Stimulated activated effector memory CD8-positive, alpha-beta T cell treated with anti-CD3 and anti-CD28 coated beads, Interleukin-12 subunit alpha, Interleukin-12 subunit beta, amount 100 ng/mL, for 72 hours (primary cell): ENCODE measurements around the gene PYROXD2.
"Not testable (repeated sequence)": the region's sequence is repeated elsewhere in the genome, so short reads cannot be mapped to it uniquely, and the experiment has no call there.

ENCODE experiments used
- ATAC-seq: fragments of 150-1000 bp; cut with Tn5 transposase; 2 replicates; pipeline ENCODE4 v1.10.0; 2021
- DNase-seq, 2 donors: peaks; one replicate each; pipeline ENCODE4 v3.0.0; 2021 to 2022; ENCODE audit warnings: low spot score in 2 of 2
- H3K27ac Mint-ChIP-seq: one replicate; pipeline ENCODE4 v1.8.0; 2022; ENCODE audit warnings: mild to moderate bottlenecking, mixed read lengths
- H3K36me3 Mint-ChIP-seq: one replicate; pipeline ENCODE4 v1.8.0; 2022; ENCODE audit warnings: mild to moderate bottlenecking, mixed read lengths
- H3K4me1 Mint-ChIP-seq: one replicate; pipeline ENCODE4 v1.8.0; 2022; ENCODE audit warnings: mixed read lengths
- H3K4me3 Mint-ChIP-seq: one replicate; pipeline ENCODE4 v1.8.0; 2022; ENCODE audit warnings: mild to moderate bottlenecking, mixed read lengths
- H3K9me3 Mint-ChIP-seq: one replicate; pipeline ENCODE4 v1.8.0; 2022; ENCODE audit warnings: mixed read lengths

The PYROXD2 gene

GRCh38 chr10:98394851-98395440 is 20.0 kb downstream of the PYROXD2 start:
- DNase-seq, result no peak
- peaks cover 5% of the 10 kb centered on the region for H3K36me3 Mint-ChIP-seq
- no peak overlapping the region for H3K4me3 Mint-ChIP-seq
- peak overlapping the region; percentile 49 for H3K27ac Mint-ChIP-seq
- no peaks in the 10 kb centered on the region for H3K9me3 Mint-ChIP-seq
- H3K4me1 Mint-ChIP-seq, result peaks cover 58% of the 10 kb centered on the region
- ATAC-seq, result no peak

DNA sequence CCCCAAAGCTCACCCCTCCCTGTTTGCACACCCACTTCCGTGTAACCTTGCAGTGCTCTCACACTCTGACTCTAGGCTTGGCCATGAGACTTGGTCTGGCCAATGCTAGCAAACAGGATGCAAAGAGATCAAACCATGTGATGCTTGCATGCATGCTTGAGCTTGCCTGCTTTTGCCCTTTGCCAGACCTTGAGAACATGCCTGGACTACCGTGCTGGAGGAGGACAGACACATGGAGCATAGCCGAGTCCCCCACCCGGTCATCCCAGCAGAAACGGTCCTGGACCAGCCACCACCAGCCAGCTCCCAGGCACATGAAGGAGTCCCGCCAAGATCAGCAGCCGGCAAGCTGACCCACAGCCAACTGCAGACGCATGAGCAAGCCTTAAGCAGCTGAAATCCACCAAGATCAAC is 23.4 kb downstream of the PYROXD2 start:
- H3K36me3 Mint-ChIP-seq, result peaks cover 5% of the 10 kb centered on the region
- H3K4me3 Mint-ChIP-seq, result peak overlapping the region; percentile 50
- peak overlapping the region; percentile 88 for H3K27ac Mint-ChIP-seq
- peaks cover 67% of the 10 kb centered on the region for H3K4me1 Mint-ChIP-seq
- no peaks in the 10 kb centered on the region for H3K9me3 Mint-ChIP-seq
- DNase-seq, result no peak
- ATAC-seq, result peak; percentile 81

- H3K4me3 Mint-ChIP-seq, result peak overlapping the region; percentile 50
- no peaks in the 10 kb centered on the region for H3K9me3 Mint-ChIP-seq
- ATAC-seq, result peak; percentile 59
- no peak for DNase-seq
- peak overlapping the region; percentile 88 for H3K27ac Mint-ChIP-seq
- peaks cover 65% of the 10 kb centered on the region for H3K4me1 Mint-ChIP-seq
- H3K36me3 Mint-ChIP-seq, result peaks cover 5% of the 10 kb centered on the region
Measured at GRCh38 chr10:98391065-98391464, 23.9 kb downstream of the PYROXD2 start.

DNA sequence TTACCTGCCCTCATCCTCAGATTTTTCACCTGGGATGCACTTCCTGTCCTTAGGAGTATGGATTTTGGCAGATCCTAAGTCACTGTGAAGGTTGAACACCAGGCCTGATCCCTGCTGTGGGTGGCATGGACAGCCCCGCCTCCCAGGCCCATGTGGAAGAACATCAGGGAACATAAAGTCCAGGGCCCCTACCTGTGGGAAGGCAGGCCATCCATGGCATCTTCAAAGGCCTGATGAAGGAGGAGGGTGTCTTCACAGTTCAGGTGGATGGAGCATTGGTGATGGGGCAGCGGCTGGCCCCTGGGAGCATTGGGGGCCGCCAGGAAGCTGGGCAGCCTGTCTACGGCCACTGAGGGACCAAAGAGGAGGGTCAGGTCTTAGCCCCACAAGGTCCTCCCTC is 24.6 kb downstream of the PYROXD2 start:
- Mint-ChIP-seq H3K9me3 (no peaks in the 10 kb centered on the region), H3K4me3 (peak overlapping the region; percentile 50), H3K36me3 (peaks cover 9% of the 10 kb centered on the region), H3K27ac (peak overlapping the region; percentile 88), H3K4me1 (peaks cover 65% of the 10 kb centered on the region)
- DNase-seq (no peak), ATAC-seq (no peak)

DNA sequence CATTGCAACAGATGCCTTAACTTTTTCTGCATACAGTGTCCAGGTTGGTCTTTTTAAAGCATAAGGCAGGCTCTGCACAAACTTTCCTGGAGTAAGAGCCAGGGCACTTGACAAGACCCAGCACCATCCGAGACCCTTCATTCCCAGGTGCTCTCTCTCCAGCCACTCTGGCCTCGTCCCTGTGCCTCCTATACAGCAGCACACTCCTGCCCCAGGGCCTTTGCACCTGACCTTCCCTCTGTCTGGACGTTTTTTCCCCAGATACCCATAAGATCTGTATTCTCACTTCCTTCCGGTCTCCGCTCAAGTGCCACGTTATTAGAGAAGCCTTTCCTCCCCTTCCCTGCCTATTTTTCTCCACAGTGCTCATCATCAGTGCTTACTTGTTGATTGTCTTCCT is 25.6 kb downstream of the PYROXD2 start:
- Mint-ChIP-seq H3K4me3 (no peak overlapping the region), H3K36me3 (peaks cover 9% of the 10 kb centered on the region), H3K9me3 (no peaks in the 10 kb centered on the region), H3K27ac (no peak overlapping the region), H3K4me1 (peaks cover 56% of the 10 kb centered on the region)
- no peak for ATAC-seq
- no peak for DNase-seq

- DNase-seq (no peak), ATAC-seq (no peak)
- peaks cover 11% of the 10 kb centered on the region for H3K36me3 Mint-ChIP-seq
- H3K9me3 Mint-ChIP-seq, result no peaks in the 10 kb centered on the region
- H3K27ac Mint-ChIP-seq, result peak overlapping the region; percentile 67
- peaks cover 48% of the 10 kb centered on the region for H3K4me1 Mint-ChIP-seq
- no peak overlapping the region for H3K4me3 Mint-ChIP-seq
Measured at GRCh38 chr10:98388101-98388655, 26.8 kb downstream of the PYROXD2 start.

- Mint-ChIP-seq H3K36me3 (peaks cover 22% of the 10 kb centered on the region), H3K9me3 (no peaks in the 10 kb centered on the region), H3K4me1 (peaks cover 13% of the 10 kb centered on the region), H3K27ac (no peak overlapping the region), H3K4me3 (no peak overlapping the region)
- DNase-seq (no peak), ATAC-seq (no peak)
Measured at GRCh38 chr10:98384531-98385133, 30.4 kb downstream of the PYROXD2 start.

- Mint-ChIP-seq H3K27ac (no peak overlapping the region), H3K9me3 (no peaks in the 10 kb centered on the region), H3K4me1 (peaks cover 5% of the 10 kb centered on the region), H3K36me3 (peaks cover 22% of the 10 kb centered on the region), H3K4me3 (no peak overlapping the region)
- DNase-seq, result no peak
- no peak for ATAC-seq
Measured at GRCh38 chr10:98383869-98384268, 31.1 kb downstream of the PYROXD2 start.

DNA sequence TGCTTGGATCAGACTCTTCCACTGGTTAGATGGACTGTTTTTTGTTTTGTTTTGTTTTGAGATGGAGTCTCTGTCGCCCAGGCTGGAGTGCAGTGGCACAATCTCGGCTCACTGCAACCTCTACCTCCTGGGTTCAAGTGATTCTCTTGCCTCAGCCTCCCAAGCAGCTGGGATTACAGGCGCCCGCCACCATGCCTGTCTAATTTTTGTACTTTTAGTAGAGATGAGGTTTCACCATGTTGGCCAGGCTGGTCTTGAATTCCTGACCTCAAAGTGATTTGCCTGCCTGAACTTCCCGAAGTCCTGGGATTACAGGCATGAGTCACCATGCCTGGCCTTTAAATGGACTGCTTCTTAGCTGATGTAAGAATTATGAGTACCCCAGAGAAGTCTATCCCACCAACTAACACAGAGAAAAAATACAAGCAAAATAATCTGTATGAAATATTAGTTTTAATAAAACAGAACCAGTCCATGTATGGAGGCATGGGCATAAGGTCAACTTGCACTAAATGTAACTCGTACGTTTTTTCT is 31.8 kb downstream of the PYROXD2 start:
- H3K27ac Mint-ChIP-seq, ATAC-seq, H3K4me3 Mint-ChIP-seq, H3K9me3 Mint-ChIP-seq, H3K4me1 Mint-ChIP-seq, DNase-seq: not testable (repeated sequence)
- H3K36me3 Mint-ChIP-seq, result peaks cover 22% of the 10 kb centered on the region

GRCh38 chr10:98382691-98383101 is 32.3 kb downstream of the PYROXD2 start:
- H3K36me3 Mint-ChIP-seq, result peaks cover 22% of the 10 kb centered on the region
- no peaks in the 10 kb centered on the region for H3K4me1 Mint-ChIP-seq
- ATAC-seq (no peak), DNase-seq (no peak)
- no peak overlapping the region for H3K27ac Mint-ChIP-seq
- H3K4me3 Mint-ChIP-seq, result no peak overlapping the region
- H3K9me3 Mint-ChIP-seq, result no peaks in the 10 kb centered on the region

DNA sequence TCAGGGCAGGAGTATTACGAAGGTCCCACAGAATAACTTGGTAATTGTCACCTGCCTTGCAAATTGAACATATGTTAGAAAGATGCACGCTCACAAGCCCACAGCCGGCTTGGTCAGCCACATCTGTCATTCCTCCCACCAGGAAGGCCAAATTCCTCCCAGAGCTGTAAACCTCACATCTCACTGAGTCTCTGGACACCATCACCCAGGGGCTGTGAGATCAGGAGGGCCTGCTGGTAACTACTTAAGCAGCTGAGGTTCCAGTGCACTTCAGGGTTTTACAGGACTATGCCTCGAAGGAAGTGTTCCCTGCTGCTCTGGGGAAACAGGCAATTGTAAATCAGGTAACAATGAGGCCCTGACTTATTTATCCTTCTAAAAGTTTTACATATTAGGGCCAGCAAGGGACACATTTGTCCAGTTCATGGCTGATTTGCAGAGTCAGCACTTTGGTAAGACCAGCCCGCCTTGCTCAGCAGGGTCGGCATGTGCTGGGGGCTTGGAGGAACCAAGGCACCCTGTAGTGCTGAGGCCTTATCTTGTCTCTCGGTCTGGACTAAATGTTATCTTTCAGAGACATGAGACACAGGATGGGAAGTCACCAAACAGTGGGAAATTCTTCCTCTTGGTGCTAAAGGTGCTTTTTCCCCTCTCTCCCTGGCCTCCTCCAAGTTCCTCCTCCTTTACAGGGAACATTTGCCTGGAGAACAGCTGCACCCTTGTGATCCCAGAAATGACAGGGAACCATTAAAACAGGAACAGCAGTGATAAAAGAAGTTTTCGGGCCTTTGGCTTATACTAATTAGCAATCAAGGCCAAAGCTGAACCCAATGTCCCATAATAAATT is 34.3 kb downstream of the PYROXD2 start:
- Mint-ChIP-seq H3K27ac (no peak overlapping the region), H3K36me3 (peaks cover 21% of the 10 kb centered on the region), H3K9me3 (no peaks in the 10 kb centered on the region), H3K4me1 (no peaks in the 10 kb centered on the region), H3K4me3 (no peak overlapping the region)
- DNase-seq (no peak), ATAC-seq (no peak)

DNA sequence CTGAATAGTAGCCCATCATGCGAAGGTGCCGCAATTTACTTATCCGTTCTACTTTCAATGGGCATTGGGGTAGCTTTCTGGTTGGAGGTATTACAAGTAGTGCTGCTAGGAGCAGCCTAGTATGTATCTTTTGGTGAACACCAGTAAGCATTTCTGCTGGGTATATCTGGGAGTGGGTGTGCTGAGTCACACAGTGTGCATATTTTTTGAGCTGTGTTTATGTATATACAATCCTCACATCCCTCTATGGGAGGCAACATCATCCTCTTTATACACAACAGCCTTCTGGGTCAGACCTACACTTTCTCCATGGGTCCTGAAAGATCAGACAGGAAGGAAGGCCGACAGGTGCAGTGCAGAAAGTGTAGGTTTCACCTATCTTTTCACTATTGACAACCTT is 36.3 kb downstream of the PYROXD2 start:
- no peak overlapping the region for H3K27ac Mint-ChIP-seq
- ATAC-seq (no peak), DNase-seq (no peak)
- no peaks in the 10 kb centered on the region for H3K9me3 Mint-ChIP-seq
- peaks cover 17% of the 10 kb centered on the region for H3K36me3 Mint-ChIP-seq
- H3K4me3 Mint-ChIP-seq, result no peak overlapping the region
- no peaks in the 10 kb centered on the region for H3K4me1 Mint-ChIP-seq

DNA sequence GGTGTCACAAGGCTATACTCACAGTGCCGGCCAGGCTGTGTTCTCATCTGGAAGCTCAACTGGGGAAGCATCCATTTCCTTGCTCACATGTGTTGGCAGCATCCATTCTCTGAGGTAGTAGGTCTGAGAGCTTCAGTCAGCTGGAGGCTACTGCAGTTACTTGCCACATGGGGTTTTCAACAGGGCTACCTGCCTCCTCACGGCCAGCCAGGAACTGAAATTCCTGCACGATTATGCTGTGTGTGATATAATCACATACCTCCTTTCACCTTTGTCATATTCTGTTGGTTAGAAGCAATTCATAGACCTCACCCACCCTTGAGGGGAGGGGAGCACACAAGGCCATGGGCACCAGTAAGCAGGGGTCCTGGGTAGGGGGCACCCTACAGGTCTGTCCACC is 37.4 kb downstream of the PYROXD2 start:
- Mint-ChIP-seq H3K27ac (no peak overlapping the region), H3K9me3 (no peaks in the 10 kb centered on the region), H3K4me1 (no peaks in the 10 kb centered on the region), H3K36me3 (peaks cover 6% of the 10 kb centered on the region), H3K4me3 (no peak overlapping the region)
- DNase-seq, result no peak
- no peak for ATAC-seq

DNA sequence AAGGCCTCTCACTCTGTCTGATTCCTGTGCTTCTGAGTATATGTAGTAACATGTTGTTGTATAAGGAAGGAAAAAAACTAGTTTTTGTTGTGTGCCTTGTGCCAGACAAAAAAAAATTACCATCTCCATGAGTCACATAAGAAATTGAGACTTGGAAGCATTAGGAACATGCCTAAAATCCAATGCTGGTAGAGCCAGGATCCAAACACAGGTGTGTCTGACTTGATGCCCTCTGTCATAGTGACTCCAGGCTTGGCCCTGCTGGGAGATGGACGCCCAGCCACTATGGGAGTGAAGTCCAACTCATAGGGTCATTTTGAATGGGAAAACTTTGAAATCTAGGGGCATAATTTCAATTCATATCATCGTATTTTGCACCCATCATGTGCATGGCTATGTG is 38.0 kb downstream of the PYROXD2 start:
- no peak overlapping the region for H3K4me3 Mint-ChIP-seq
- no peak for DNase-seq
- ATAC-seq, result no peak
- no peaks in the 10 kb centered on the region for H3K9me3 Mint-ChIP-seq
- peaks cover under 1% of the 10 kb centered on the region for H3K36me3 Mint-ChIP-seq
- H3K4me1 Mint-ChIP-seq, result no peaks in the 10 kb centered on the region
- H3K27ac Mint-ChIP-seq, result no peak overlapping the region

DNA sequence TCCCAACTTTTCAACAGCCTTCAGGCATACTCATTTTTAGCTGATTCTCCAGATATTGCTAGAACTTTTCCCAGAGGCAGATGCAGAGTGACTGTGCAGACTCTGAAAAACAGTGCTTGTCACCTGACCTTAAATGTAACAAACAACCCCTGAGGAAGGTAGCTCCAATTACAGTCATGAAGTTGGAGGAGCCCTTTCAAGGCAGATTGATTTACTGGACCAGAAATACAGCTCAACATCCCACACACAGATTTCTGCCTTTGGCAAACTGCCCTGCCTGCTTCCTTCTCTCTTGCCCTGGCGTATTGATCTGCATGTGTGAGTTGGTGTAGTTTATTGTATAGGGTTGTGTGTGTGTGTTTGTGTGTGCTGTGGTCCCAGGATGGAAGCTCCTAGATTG is 38.5 kb downstream of the PYROXD2 start:
- Mint-ChIP-seq H3K9me3 (no peaks in the 10 kb centered on the region), H3K27ac (no peak overlapping the region), H3K36me3 (no peaks in the 10 kb centered on the region), H3K4me1 (no peaks in the 10 kb centered on the region), H3K4me3 (no peak overlapping the region)
- DNase-seq (no peak), ATAC-seq (no peak)
